Fibroblast of the aortic adventitia (primary cell): ENCODE measurements around the gene LSAMP. TPM values are rescaled to one million over a fixed set of nuclear protein-coding genes. Genes with fewer than 3 reads are reported as not detected.
A peak's percentile ranks its signal among the peaks of the same experiment; 100 is the strongest.

Source experiments
- DNase-seq: peaks from one replicate; pipeline ENCODE4 v3.0.0-alpha.2; 2010; ENCODE audit warnings: low read depth
- H3K4me3 ChIP-seq: 2 replicates; pipeline ENCODE4 v1.5.1; 2011; ENCODE audit warnings: low read depth, mild to moderate bottlenecking, control low read depth, low read length, moderate library complexity
- CTCF ChIP-seq: IDR thresholded peaks from 2 replicates; pipeline ENCODE4 v1.5.1; 2011; ENCODE audit warnings: mild to moderate bottlenecking, low read length, control low read depth, inconsistent platforms; ENCODE audit not compliant: insufficient read depth
- total RNA-seq: library from RNA; depleted of rRNA; stranded (reverse); fragments of >200 nt; gene quantifications from 2 replicates; pipeline ENCODE4 v1.2.3, GENCODE V29; 2012; ENCODE audit warnings: low replicate concordance

LSAMP gene
- total RNA-seq, 1 donor = 9.8 TPM

- TF ChIP-seq CTCF = no peak
- no peak for DNase-seq
- no peak overlapping the region for H3K4me3 ChIP-seq
Observed at GRCh38 chr3:116165641-116166040, 279.6 kb downstream of the LSAMP start.

- H3K4me3 ChIP-seq = no peak overlapping the region
- no peak for TF ChIP-seq CTCF
- no peak for DNase-seq
Observed at GRCh38 chr3:116165135-116165534, 280.2 kb downstream of the LSAMP start.

GRCh38 chr3:116164039-116164438 is 281.2 kb downstream of the LSAMP start:
- DNase-seq = peak; percentile 20
- no peak overlapping the region for H3K4me3 ChIP-seq
- TF ChIP-seq CTCF = no peak

GRCh38 chr3:116161575-116162525 is 283.4 kb downstream of the LSAMP start:
- no peak overlapping the region for H3K4me3 ChIP-seq
- DNase-seq = no peak
- no peak for TF ChIP-seq CTCF

- H3K4me3 ChIP-seq = no peak overlapping the region
- TF ChIP-seq CTCF = no peak
- no peak for DNase-seq
Observed at GRCh38 chr3:116160594-116160993, 284.7 kb downstream of the LSAMP start.

- no peak overlapping the region for H3K4me3 ChIP-seq
- no peak for TF ChIP-seq CTCF
- no peak for DNase-seq
Observed at GRCh38 chr3:116155841-116156240, 289.4 kb downstream of the LSAMP start.

GRCh38 chr3:116154389-116154788 is 290.9 kb downstream of the LSAMP start:
- TF ChIP-seq CTCF = no peak
- DNase-seq = no peak

More at GRCh38 chr3:116154389-116154788, 290.9 kb downstream of the LSAMP start:
- no peak overlapping the region for H3K4me3 ChIP-seq
